GM20000 (cell line): ENCODE results near the gene TMEM139.
"Not testable (repeated sequence)": the region's sequence is repeated elsewhere in the genome, so short reads cannot be mapped to it uniquely, and the experiment has no call there.

ENCODE experiments used
- DNase-seq: peaks from one replicate; pipeline ENCODE4 v3.0.0; 2012; ENCODE audit warnings: low spot score
- CTCF ChIP-seq: IDR thresholded peaks from 2 replicates; pipeline ENCODE4 v1.5.1; 2012; ENCODE audit warnings: mild to moderate bottlenecking, control low read depth; ENCODE audit errors: extremely low read depth, missing control alignments

Gene TMEM139

GRCh38 chr7:143257501-143257900, 27.3 kb upstream of the TMEM139 start:
- no peak for TF ChIP-seq CTCF
- DNase-seq = no peak

DNA sequence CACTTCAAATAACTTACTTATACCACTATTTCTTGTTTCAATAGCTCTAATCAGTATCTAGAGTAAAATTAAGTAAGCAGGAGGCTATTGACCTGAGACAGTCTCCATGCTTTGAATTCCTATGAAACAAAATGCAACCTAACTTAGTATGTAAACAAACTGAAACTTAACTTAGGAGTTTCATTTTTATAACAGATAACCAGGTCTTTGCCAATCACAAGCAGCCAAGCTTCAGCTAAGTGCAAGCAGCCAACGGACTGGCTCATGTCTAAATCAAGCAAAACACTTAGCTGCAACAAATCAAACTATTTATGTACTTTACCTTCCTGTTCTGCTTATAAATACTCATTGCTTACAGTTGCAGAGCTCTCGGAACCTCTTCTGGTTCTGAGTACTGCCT, 25.9 kb upstream of the TMEM139 start:
- no peak for TF ChIP-seq CTCF

DNA sequence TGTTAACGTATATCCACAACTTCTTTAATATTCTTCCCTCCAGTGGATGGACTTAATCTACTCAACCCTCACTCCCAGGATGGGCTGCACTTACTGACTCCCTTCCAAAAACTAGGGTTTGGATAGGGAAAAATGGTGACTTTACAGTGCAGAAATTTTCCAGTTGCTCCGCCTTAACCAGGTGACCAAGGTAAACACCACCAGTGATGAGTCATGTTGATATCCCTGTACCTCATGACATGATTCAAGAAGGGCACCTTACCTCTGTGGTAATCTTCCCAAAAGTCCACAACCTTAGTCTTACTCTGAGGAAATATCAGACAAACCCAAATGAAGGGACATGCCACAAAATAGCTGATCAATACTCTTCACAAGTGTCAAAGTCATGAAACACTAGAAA, 25.0 kb upstream of the TMEM139 start:
- TF ChIP-seq CTCF = no peak
- DNase-seq = no peak

More for the DNA sequence above, 25.9 kb upstream of the TMEM139 start:
- DNase-seq = peak; percentile 45

DNA sequence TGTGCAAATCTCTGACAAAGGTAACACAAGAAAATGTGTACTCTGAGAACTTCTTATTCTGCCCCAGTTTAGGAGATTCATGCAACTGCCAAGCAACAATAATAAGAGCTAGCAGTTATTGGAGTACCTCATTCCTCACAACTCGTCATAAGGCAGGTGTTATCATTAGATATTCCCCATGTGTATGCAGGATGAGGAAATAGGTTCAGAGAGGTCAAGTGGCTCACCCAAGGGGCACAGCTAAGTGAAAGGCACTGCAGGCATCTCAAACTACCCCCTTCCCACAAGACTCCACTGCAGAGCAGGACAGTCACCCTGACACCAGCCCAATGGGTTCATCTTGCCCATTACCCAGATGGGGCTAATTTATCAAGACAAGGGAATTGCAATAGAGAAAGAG, 22.9 kb upstream of the TMEM139 start:
- DNase-seq = no peak
- TF ChIP-seq CTCF = no peak

- peak; percentile 84 for DNase-seq
- no peak for TF ChIP-seq CTCF
Measured at GRCh38 chr7:143263266-143264195, 21.2 kb upstream of the TMEM139 start, which contains the start of gene GSTK1. TSS of gene GSTK1 (plus strand) at chr7:143263441. CDS start at chr7:143263514, 73 bp downstream.

DNA sequence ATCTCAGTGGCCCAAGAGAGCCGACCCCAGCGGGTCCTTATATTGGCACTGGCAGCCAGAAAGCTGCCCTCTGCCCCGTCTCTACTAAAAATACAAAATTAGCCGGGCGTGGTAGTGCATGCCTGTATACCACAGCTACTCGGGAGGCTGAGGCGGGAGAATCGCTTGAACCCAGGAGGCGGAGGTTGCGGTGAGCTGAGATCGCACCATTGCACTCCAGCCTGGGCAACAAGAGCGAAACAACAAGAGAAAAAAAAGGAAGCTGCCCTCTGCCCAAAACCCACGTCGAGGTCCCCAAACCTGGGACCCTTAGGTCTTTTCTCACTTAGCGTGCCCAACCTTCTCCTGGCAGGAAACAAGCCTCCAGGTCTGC, 20.6 kb upstream of the TMEM139 start:
- not testable (repeated sequence) for DNase-seq

DNA sequence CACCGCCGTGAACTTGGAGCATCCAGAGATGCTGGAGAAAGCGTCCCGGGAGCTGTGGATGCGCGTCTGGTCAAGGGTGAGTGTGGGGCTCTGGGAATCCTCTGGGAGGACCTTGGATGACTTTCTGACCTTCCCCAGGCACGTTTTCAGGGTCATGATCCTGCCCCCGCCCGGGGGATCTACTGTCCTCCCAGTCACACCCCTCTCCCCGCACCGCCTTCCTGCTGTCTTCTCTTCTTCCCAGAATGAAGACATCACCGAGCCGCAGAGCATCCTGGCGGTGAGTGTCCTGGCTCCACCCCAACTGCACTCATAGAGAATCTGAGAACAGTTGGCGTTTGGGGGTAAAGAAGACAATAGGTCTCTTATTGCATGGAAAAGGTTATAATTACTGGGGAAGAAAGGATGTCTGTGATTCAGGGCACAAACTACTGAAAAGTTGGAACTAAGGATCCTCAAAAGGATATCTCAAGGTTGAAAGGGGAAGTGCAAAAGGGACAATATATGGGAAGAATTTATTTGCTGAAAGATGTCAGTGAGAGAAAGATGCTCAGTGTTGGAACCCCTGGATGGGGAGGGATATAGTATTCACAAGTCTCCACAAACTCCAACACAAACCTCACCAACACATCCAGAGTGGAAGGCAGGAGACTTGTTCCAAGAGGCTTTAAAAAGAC, 19.6 kb upstream of the TMEM139 start:
- no peak for DNase-seq
- TF ChIP-seq CTCF = no peak
